Head of caudate nucleus (tissue), 42 donors: ENCODE measurements around the gene TRIOBP.
"Not testable (repeated sequence)": the region's sequence is repeated elsewhere in the genome, so short reads cannot be mapped to it uniquely, and the experiment has no call there.

ENCODE experiments used
- DNase-seq, 42 donors: peaks; one replicate each; pipeline versions ENCODE4 v3.0.0 to v3.0.0-alpha.2; 2020 to 2021; ENCODE audit warnings: mixed read lengths in 7 of 42
- intact Hi-C: fragments of 100-400 bp; cut with DNase I; formaldehyde crosslinking; loops from one replicate; pipeline ENCODE4 v1.15.0; 2022

Gene TRIOBP

GRCh38 chr22:37711490-37711889 lies 14.6 kb downstream of the TRIOBP start:
- no peak for DNase-seq
- intact Hi-C loops, result no loop called here

- intact Hi-C loops, result no loop called here
- no peak for DNase-seq
Measured at GRCh38 chr22:37713761-37714160, 16.9 kb downstream of the TRIOBP start.

GRCh38 chr22:37714634-37715033 lies 17.8 kb downstream of the TRIOBP start:
- intact Hi-C loops, result no loop called here
- DNase-seq, result no peak

DNA sequence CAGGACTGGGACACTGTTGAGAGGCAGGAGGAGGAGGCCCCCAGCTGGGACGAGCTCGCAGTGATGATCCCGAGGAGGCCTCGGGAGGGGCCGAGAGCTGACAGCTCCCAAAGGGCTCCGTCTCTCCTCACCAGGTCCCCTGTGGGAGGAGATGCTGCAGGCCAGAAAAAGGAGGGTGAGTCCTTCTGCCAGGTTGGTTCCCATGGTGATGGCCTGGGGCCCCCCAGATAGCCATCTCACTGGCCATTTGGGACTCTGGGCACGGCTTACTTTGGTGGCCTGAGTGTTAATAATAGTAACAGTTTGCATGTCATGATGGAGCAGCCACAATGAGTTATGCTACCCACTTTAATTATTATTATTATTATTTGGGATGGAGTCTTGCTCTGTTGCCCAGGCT lies 18.9 kb downstream of the TRIOBP start:
- intact Hi-C loops, result no loop called here
- DNase-seq, result no peak

DNA sequence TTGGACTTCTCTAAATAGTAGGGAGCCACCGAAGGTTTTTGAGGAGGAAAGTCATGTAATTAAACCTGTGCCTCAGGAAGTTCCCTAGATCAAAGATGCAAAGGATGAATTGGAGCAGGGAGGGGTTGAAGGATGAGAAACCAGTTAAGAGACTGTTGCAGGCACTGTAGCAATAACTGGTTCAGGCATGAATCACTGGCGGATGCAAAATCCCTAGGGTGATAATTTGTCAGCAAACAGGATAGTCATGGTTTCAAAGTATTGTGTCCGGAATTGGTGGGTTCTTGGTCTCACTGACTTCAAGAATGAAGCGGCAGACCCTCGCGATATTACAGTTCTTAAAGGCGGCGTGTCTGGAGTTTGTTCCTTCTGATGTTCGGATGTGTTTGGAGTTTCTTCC lies 19.9 kb downstream of the TRIOBP start:
- DNase-seq, result no peak
- intact Hi-C loops, result no loop called here

- DNase-seq, intact Hi-C loops: not testable (repeated sequence)
Measured at GRCh38 chr22:37717235-37717634, 20.4 kb downstream of the TRIOBP start.

- DNase-seq, intact Hi-C loops: not testable (repeated sequence)
Measured at GRCh38 chr22:37717746-37718305, 21.0 kb downstream of the TRIOBP start.

- no peak for DNase-seq
- intact Hi-C loops, result no loop called here
Measured at GRCh38 chr22:37725551-37726240, 28.8 kb downstream of the TRIOBP start.

GRCh38 chr22:37726241-37726887 lies 29.5 kb downstream of the TRIOBP start:
- DNase-seq, result no peak
- intact Hi-C loops, result no loop called here

- intact Hi-C loops, result no loop called here
- DNase-seq, result no peak
Measured at GRCh38 chr22:37728620-37729019, 31.8 kb downstream of the TRIOBP start.

- no peak for DNase-seq
- intact Hi-C loops, result no loop called here
Measured at GRCh38 chr22:37731804-37732471, 35.1 kb downstream of the TRIOBP start.

GRCh38 chr22:37732699-37733607 lies 36.1 kb downstream of the TRIOBP start:
- intact Hi-C loops, result no loop called here
- DNase-seq, result no peak

- intact Hi-C loops, result no loop called here
- DNase-seq, result no peak
Measured at GRCh38 chr22:37733625-37734401, 37.0 kb downstream of the TRIOBP start.

- intact Hi-C loops, result no loop called here
- no peak for DNase-seq
Measured at GRCh38 chr22:37734402-37734700, 37.5 kb downstream of the TRIOBP start.

DNA sequence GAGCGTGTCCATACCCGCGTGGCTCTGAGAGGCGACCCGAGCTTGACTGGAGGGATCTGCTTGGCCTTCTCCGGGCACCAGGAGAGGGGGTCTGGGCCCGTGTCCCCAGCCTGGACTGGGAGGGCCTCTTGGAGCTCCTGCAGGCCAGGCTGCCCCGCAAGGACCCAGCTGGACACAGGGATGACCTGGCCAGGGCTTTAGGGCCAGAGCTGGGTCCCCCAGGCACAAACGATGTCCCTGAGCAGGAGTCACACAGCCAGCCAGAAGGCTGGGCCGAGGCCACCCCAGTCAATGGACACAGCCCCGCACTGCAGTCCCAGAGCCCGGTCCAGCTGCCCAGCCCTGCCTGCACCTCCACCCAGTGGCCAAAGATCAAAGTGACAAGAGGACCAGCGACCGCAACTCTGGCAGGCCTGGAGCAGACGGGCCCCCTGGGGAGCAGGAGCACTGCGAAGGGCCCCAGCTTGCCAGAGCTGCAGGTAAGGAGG lies 38.2 kb downstream of the TRIOBP start:
- peak in 40 of 42 donors; percentile 15 to 71 (median 50) for DNase-seq
- intact Hi-C loops, result no loop called here

DNA sequence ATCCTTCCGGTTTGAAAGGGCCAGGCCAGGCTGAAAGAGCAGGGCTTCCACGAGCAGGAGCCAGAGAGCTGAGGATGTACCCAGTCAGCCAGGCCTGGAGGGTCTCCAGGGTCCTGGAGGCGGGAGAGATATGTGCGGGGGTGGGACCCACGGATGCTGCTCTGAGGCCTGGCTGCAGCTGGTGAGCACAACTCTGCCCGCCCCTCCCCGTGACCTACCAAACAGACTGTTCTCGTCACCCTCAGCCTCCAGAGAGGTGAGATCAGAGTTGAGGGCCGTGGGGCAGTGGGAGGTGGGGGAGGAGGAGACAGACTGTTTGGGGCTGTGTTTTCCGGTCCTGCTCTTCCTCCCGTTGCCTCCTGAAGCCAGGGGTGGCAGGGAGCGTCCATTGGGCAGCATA lies 42.2 kb downstream of the TRIOBP start:
- intact Hi-C loops, result no loop called here

DNA sequence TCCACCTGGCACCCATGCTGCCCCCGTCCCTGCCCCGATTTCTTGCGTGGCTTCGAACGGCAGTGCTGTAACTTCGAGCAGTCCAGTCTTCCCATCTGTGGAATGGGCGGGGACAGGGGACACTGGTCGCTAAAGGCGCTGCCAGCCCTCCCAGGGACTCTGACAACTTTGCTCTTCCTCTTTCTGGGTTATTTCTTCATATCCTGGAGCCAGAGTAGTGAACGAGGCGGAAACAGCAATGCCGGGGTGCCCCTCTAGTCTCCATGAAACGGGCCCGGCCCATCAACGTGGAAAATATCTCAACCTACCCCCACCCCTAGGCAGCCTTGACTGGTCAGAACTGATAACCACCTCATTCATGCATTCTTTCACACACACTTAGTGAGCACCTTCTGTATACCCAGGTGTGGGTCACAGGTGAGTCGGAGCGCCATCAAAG lies 42.8 kb downstream of the TRIOBP start:
- peak in 11 of 42 donors; percentile 13 to 48 (median 20) for DNase-seq
- intact Hi-C loops, result no loop called here

More for the DNA sequence above, 42.2 kb downstream of the TRIOBP start:
- DNase-seq, result no peak
